ENCODE measurements around the gene FAM156B.
"Not testable (repeated sequence)": the region's sequence is repeated elsewhere in the genome, so short reads cannot be mapped to it uniquely, and the experiment has no call there.

The FAM156B gene

GRCh38 chrX:52896855-52897709, at the start of gene FAM156B:
Gene FAM156B, plus strand, starts transcription at chrX:52897330. Its CDS starts 9,896 bp downstream, at chrX:52907226.
- not testable (repeated sequence) for DNase-seq (ENCODE audit: low read depth, low spot score)

- no peak for DNase-seq (ENCODE audit: low read depth, low spot score)
Measured at GRCh38 chrX:52852110-52852860, 44.8 kb upstream of the FAM156B start.

- DNase-seq (ENCODE audit: low read depth, low spot score) = not testable (repeated sequence)
Measured at GRCh38 chrX:52856991-52857525, 40.1 kb upstream of the FAM156B start.

- DNase-seq (ENCODE audit: low read depth, low spot score) = no peak
Measured at GRCh38 chrX:52865343-52865998, 31.7 kb upstream of the FAM156B start.

GRCh38 chrX:52867610-52868348, 29.4 kb upstream of the FAM156B start, which contains the start of gene XAGE3:
Gene XAGE3, minus strand, starts transcription at chrX:52868083. Its CDS starts 950 bp downstream, at chrX:52867133.
- no peak for DNase-seq (ENCODE audit: low read depth, low spot score)

- DNase-seq (ENCODE audit: low read depth, low spot score) = no peak
Measured at GRCh38 chrX:52870046-52870445, 27.1 kb upstream of the FAM156B start.

GRCh38 chrX:52873825-52874224, 23.3 kb upstream of the FAM156B start:
- DNase-seq (ENCODE audit: low read depth, low spot score) = not testable (repeated sequence)

GRCh38 chrX:52874661-52875060, 22.5 kb upstream of the FAM156B start:
- DNase-seq (ENCODE audit: low read depth, low spot score) = no peak

GRCh38 chrX:52875436-52875835, 21.7 kb upstream of the FAM156B start:
- not testable (repeated sequence) for DNase-seq (ENCODE audit: low read depth, low spot score)

GRCh38 chrX:52876386-52876785, 20.7 kb upstream of the FAM156B start:
- not testable (repeated sequence) for DNase-seq (ENCODE audit: low read depth, low spot score)

GRCh38 chrX:52887459-52887858, 9.7 kb upstream of the FAM156B start:
- DNase-seq (ENCODE audit: low read depth, low spot score) = not testable (repeated sequence)

GRCh38 chrX:52888090-52888489, 9.0 kb upstream of the FAM156B start:
- DNase-seq (ENCODE audit: low read depth, low spot score) = not testable (repeated sequence)

- DNase-seq (ENCODE audit: low read depth, low spot score) = not testable (repeated sequence)
Measured at GRCh38 chrX:52896438-52896837, 692 bp upstream of the FAM156B start.

- DNase-seq (ENCODE audit: low read depth, low spot score) = not testable (repeated sequence)
Measured at GRCh38 chrX:52905531-52905930, 8.4 kb downstream of the FAM156B start.

GRCh38 chrX:52906072-52906471, 8.9 kb downstream of the FAM156B start:
- DNase-seq (ENCODE audit: low read depth, low spot score) = not testable (repeated sequence)

GRCh38 chrX:52907137-52907536, 10.0 kb downstream of the FAM156B start:
- DNase-seq (ENCODE audit: low read depth, low spot score) = not testable (repeated sequence)

GRCh38 chrX:52907900-52908299, 10.8 kb downstream of the FAM156B start:
- DNase-seq (ENCODE audit: low read depth, low spot score) = not testable (repeated sequence)

GRCh38 chrX:52909313-52909969, 12.3 kb downstream of the FAM156B start:
- not testable (repeated sequence) for DNase-seq (ENCODE audit: low read depth, low spot score)

- not testable (repeated sequence) for DNase-seq (ENCODE audit: low read depth, low spot score)
Measured at GRCh38 chrX:52913681-52914080, 16.6 kb downstream of the FAM156B start.

- DNase-seq (ENCODE audit: low read depth, low spot score) = not testable (repeated sequence)
Measured at GRCh38 chrX:52914704-52915103, 17.6 kb downstream of the FAM156B start.

Measured in iPS DF 19.7 (cell line).